GM21529 (cell line): ENCODE results near the gene SHE.
"Not testable (repeated sequence)": the region's sequence is repeated elsewhere in the genome, so short reads cannot be mapped to it uniquely, and the experiment has no call there.

Experiments used
- ATAC-seq: cut with Tn5 transposase; IDR thresholded peaks from one replicate; pipeline ENCODE4 v1.9.1; 2021; ENCODE audit not compliant: unreplicated experiment

The SHE gene

GRCh38 chr1:154514066-154514553, 11.9 kb upstream of the SHE start:
- ATAC-seq = no peak

DNA sequence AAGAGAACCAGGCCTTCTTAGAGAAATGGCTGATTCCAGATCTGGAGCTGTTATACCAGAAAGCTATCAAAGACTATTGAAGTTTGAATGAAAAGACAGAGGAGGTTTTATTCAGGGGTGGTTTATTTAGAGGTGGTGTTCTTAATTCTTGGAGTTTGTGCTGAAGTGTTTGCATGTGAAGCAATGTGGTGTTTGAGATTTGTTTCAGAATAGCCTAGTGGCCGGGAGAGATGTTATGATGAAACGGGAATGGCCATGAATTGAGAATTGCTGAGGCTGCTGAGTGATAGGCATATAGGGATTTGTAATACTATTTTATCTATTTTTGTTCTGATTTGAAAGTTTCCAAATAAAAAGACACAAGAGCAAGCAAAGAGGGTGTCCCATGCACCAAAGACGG, 10.5 kb upstream of the SHE start:
- no peak for ATAC-seq

- ATAC-seq = no peak
Measured at GRCh38 chr1:154503898-154504297, 1.7 kb upstream of the SHE start.

- no peak for ATAC-seq
Measured at GRCh38 chr1:154502744-154503115, 518 bp upstream of the SHE start.

DNA sequence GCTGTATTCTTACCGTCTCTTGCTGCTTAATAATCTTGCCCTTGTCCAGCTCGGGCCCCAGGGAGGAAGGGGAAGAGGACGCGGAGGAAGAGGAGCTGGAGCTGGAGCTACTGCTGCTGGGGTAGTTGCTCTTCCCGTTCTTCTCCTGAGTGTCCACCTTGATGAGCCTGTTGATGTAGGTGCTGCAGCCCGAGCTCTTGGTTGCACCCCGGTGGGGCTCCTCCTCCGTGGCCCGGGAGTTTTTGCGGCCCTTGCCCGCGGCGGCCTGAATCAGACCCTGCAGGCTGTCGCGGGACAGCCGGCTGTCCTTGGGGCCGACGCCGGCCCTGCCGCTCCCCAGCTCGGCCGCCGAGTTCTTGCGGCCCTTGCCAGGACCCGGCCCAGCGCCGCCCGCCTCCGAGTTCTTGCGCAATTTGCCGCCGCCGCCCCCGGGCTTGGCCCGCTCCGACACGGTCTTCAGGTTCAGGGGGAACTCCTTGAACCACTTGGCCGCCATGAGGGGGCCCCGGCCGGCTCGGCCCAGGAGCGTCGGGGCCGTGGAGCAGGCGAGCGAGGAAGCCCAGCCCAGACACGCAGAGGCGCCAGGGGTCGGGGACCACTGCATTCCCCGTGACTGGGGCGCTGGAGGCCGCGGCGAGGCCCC, 668 bp downstream of the SHE start:
- ATAC-seq = no peak

GRCh38 chr1:154500533-154500932, 1.7 kb downstream of the SHE start:
- ATAC-seq = no peak

GRCh38 chr1:154499446-154499845, 2.8 kb downstream of the SHE start:
- no peak for ATAC-seq

GRCh38 chr1:154497026-154497806, 5.0 kb downstream of the SHE start:
- peak; percentile 50 for ATAC-seq

DNA sequence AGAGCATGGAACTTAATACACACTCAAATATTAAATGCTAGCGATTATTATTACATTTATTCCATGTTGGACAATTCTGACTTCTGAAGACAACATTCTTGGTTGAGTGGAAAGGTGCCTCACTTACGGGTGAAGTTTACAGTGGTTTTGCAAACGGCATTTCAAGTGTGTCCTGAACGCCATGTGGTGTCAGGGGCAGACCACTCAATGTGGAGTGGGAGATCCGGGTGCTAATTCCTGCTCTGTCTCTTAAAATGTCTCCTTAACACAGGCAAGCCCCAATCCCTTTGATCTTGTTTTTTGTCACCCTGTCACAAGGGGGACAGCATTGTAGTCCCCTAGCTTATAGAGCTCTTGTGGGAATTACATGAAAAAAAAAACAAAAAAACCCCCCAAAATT, 5.8 kb downstream of the SHE start:
- ATAC-seq = no peak

- no peak for ATAC-seq
Measured at GRCh38 chr1:154495496-154496273, 6.5 kb downstream of the SHE start.

DNA sequence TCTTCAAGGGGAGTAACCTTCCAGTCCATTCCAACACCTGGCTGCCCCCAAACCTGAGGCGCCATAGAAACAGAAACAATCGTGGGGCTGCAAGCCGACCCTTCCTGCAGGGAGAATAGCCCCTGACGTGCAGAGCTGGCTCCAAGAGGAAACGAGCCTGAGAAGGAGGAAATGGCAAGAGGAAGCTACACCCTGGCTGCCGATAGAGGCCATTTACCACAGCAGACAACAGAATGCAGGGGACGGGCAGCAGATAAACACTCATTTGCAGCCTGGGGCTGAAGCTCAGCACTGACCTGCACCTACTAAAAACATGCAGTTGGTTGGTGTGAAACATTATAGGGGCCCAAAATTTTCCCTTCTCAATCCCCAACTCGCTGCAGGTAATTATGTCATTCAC, 8.9 kb downstream of the SHE start:
- no peak for ATAC-seq

GRCh38 chr1:154492115-154492514, 10.1 kb downstream of the SHE start:
- ATAC-seq = no peak

DNA sequence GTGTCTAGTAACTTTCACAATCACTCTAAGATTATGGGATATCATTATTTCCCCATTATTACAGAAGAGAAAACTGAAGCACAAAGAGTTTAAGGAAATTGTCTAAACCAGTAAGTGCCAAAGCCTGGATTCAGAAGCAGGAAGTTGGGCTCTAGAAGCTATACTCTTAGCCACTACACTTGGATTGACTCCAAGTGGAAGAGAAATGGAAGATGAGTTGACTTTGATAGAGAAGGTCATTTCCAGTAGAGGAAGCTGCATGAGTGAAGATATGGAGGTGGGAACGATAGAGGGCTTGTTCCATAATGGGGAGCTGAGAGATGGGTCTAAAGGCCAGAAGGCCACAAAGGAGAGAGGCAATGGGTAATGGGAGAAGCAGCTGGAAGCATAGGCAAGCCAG, 11.9 kb downstream of the SHE start:
- ATAC-seq = no peak

DNA sequence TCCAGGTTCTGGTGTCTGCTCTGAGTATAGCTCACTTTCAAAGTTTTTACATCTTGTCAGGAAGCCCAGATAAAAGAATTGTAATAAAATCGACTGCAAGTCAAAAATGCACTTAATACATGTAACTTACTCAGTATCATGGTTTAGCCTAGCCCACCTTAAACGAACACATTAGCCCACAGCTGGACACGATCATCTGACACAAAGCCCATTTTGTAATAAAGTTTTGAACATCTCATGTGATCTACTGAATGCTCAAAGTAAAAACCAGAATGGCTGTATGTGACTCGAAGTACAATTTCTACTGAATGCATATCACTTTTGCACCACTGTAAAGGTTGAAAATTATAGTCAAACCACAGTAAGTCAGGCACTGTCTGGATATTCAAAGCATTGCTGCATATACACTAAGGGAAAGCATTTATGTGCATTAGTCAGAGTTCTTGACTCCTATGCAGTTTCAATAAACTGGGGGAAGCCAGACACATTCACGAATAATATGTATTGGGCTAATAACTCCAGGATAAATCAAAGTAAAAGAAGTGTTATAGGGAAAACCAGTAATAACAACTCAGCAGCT, 12.4 kb downstream of the SHE start:
- no peak for ATAC-seq

DNA sequence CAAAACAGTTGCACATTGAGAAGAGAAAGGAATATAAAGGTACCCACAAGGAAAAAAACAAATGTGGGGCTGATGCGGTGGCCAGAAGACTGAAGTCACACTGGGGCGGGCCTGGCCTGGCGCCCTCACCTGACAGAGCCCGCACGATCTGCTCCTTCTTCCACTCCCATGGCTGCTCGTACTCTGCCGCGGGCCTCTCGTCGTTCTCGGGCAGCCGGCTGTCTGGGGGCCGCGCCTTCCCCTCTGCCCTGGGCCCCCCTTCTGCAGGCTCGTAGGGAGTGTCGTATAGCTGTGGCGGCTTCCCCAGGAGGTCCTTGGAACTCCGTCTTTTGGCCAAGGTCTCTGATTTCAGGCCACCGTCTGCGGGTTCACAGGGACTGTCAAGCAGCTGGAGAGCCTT, 13.3 kb downstream of the SHE start:
- ATAC-seq = no peak

GRCh38 chr1:154486756-154487155, 15.5 kb downstream of the SHE start:
- ATAC-seq = not testable (repeated sequence)

- no peak for ATAC-seq
Measured at GRCh38 chr1:154485910-154486496, 16.2 kb downstream of the SHE start.

- no peak for ATAC-seq
Measured at GRCh38 chr1:154485106-154485505, 17.1 kb downstream of the SHE start.

DNA sequence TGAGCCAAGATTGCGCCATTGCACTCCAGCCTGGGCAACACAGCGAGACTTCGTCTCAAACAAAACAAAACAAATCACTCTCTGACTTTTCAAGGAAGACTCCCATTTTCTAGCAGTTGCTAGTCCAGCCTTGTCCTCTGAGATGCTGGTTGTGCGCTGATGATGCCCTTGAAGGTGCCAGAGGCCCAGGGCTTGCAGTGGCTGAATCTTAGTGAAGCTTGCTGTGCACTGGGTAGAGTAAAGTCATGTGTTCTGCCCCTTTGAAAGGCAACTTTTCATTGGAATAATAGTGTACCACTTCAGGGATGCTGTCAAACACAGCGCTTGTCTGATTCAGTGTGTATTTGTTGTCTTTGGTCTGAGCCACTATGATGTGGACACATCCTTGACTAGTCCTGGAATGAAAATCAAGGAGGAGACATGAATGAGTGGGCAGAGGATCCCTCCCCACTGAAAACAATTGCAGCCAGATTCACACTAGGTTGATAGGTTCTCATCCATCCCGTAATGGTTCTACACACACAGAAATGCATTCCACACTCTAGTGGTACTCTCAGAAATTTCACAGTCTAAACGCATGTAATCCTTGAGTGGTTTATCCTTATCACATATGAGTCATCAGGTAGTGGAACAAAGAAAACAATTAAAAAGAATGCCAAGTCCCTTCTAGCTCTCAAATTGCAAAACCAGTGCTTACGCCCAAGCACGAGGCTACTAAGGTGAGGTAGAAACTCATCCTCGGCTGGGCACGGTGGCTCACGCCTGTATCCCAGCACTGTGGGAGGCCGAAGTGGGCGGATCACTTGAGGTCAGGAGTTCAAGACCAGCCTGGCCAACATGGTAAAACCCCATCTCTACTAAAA, 18.0 kb downstream of the SHE start:
- no peak for ATAC-seq

- no peak for ATAC-seq
Measured at GRCh38 chr1:154481053-154481452, 21.2 kb downstream of the SHE start.
